ENCODE measurements around the gene PDS5A.
"Not testable (repeated sequence)": the region's sequence is repeated elsewhere in the genome, so short reads cannot be mapped to it uniquely, and the experiment has no call there.

- TF ChIP-seq CTCF (IDR thresholded peaks at IDR 0.05 in 8 of 11, conservative IDR thresholded peaks at IDR 0.05 in 3 of 11); POLR2A (IDR thresholded peaks at IDR 0.05): not testable (repeated sequence)
- TF ChIP-seq POLR2AphosphoS5 (IDR thresholded peaks at IDR 0.05) = peak in 1 of 3 donors; percentile 20
Measured at GRCh38 chr4:39840516-39840915, 137.2 kb downstream of the PDS5A start.
